D721Med (cell line): ENCODE results near the gene RUNX1.

Source experiments
- DNase-seq: peaks from one replicate; pipeline ENCODE4 v3.0.0; 2011; ENCODE audit warnings: low spot score; ENCODE audit not compliant: insufficient read length
- FAIRE-seq: peaks from 2 replicates; lab custom pipeline; 2011; peaks lifted over from hg19 to GRCh38; lab: Jason Lieb, UNC
- CTCF ChIP-seq: IDR thresholded peaks from 2 replicates; pipeline ENCODE4 v1.5.1; 2012; ENCODE audit warnings: mild to moderate bottlenecking, control low read depth; ENCODE audit not compliant: insufficient read depth; ENCODE audit errors: missing control alignments

Gene RUNX1

DNA sequence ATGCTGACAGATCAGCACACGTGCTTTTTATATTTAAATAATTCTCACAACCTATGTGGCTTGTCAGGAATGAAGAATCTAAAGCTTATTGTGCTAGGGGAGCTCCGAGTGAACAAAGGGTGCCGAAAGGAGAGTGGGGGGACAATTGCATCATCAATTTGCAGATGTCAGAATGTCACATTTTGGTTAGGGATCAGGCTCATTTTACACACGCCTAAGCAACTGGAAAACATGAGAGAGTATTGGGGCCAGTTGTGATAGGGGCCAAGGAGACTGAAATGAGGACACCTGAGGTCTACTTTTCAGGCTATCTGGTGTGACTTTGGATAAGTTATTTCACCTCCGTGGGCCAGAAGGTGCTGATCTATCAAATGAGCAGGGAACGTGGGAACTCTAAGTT is 31.8 kb downstream of the RUNX1 start:
- FAIRE-seq (no peak), DNase-seq (no peak)
- TF ChIP-seq CTCF = no peak

DNA sequence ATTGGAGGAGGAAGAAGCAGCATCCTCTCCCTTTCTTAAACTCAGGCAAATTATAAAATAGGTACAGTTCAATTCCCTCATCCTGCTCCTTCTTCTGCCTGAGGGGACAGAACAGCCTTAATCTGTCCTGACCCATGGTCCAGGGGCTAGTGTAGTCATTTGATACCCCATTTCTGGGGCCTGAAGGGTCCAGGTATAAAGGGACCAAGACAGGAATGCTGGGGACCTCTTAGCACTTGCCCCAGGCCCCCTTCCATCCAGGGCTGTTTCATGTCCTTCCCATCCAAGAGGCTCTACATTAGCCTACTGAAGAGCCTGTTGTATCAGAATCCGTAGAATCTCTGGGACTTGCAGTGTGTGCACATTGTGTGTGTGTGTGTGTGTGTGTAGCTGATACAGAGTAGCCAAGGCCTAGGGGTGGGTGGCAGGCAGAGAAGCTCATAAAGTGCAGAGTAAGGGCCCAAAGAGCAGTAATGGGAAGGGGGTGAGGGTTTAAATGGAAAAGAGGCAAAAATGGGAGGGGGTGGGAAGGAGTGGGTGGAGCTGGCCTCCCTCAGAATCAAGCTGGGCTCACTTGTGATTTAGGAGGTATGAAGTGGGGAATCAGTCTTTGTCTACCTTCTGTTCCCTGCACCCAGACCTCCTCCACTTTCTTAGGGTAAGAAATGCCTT is 32.4 kb downstream of the RUNX1 start:
- TF ChIP-seq CTCF = no peak
- FAIRE-seq (no peak), DNase-seq (no peak)

DNA sequence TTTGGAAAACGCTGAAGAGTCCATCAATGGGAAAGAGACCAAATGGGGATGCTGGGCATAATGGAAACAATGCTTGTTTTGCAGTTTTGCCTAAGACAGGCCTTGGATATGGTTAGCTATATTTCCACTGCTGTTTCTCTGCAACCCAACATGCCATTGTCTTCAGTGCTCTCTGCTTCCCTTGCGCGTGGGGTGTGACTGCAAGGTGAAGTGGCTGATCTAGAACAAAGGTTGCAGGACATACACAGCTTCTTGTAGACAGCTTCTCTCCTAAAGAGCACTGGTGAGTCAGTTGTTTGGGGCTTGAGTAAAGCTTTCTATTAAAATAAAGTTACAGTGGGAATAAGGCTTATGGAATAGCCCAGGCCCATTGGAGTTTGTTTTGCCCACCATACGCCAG is 33.0 kb downstream of the RUNX1 start:
- DNase-seq (no peak), FAIRE-seq (no peak)
- no peak for TF ChIP-seq CTCF

- DNase-seq = no peak
- FAIRE-seq = no peak
- no peak for TF ChIP-seq CTCF
Measured at GRCh38 chr21:35015435-35016024, 33.6 kb downstream of the RUNX1 start.

GRCh38 chr21:35014302-35015041 is 34.6 kb downstream of the RUNX1 start:
- FAIRE-seq = no peak
- TF ChIP-seq CTCF = no peak
- no peak for DNase-seq

DNA sequence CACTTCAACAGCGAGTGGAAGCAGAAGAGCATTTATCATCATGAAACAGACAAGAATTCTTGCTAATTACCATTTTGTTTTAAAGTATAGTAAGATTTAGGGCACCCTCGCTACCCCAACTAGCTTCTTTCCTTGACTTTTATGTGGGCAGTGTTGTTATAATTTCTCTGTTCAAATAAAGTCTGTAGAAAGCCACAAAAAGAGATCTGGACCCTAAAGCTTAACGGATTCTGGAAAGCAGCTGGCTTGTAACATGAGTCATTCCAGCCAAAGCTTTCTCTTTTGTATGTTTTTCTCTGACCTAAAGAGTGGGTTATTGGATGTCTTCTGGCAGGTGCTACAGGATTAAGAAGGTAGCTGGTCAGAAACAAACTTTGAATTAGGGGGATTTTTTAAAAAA is 37.4 kb downstream of the RUNX1 start:
- DNase-seq (no peak), FAIRE-seq (no peak)
- TF ChIP-seq CTCF = no peak
